Esophagus squamous epithelium (tissue), 5 donors: ENCODE measurements around the gene IQGAP2. TPM values are rescaled to one million over a fixed set of nuclear protein-coding genes. Genes with fewer than 3 reads are reported as not detected.

Source experiments
- DNase-seq: peaks from one replicate; lab custom pipeline; 2025; lab: John Stamatoyannopoulos, UW
- H3K27ac ChIP-seq, 4 donors: fragments of 200-600 bp; sonication (generic); one replicate each; pipeline ENCODE4 v1.5.1; 2016 to 2019; ENCODE audit warnings: mild to moderate bottlenecking in 1 of 4
- H3K27me3 ChIP-seq, 4 donors: fragments of 200-600 bp; sonication (generic); 1 replicate in 3 of 4; 2 replicates in 1 of 4; pipeline versions ENCODE4 v1.5.1 to v1.6.0; 2017 to 2021; ENCODE audit warnings: antibody characterized with exemption in 1 of 4
- H3K36me3 ChIP-seq, 3 donors: fragments of 200-600 bp; sonication (generic); one replicate each; pipeline ENCODE4 v1.5.1; 2016 to 2019
- H3K4me1 ChIP-seq, 3 donors: fragments of 200-600 bp; sonication (generic); one replicate each; pipeline ENCODE4 v1.5.1; 2017 to 2019
- H3K4me3 ChIP-seq, 4 donors: fragments of 200-600 bp; sonication (generic); 1 replicate in 3 of 4; 2 replicates in 1 of 4; pipeline ENCODE4 v1.5.1; 2016 to 2019; ENCODE audit warnings: mild to moderate bottlenecking in 2 of 4, moderate library complexity in 1 of 4
- H3K9me3 ChIP-seq, 3 donors: fragments of 200-600 bp; sonication (generic); one replicate each; pipeline ENCODE4 v1.5.1; 2016 to 2019
- POLR2A ChIP-seq, 4 donors: fragments of 450-650 bp; IDR thresholded peaks; one replicate each; pipeline ENCODE4 v1.6.1; 2017; ENCODE audit warnings: antibody characterized with exemption in 4 of 4, mild to moderate bottlenecking in 4 of 4, moderate library complexity in 3 of 4
- WGBS, 2 donors: methylation state at CpG; one replicate each; pipeline ENCODE4 v1.1.5; 2018; 5-methylcytosine and 5-hydroxymethylcytosine counted together
- intact Hi-C: fragments of 100-400 bp; cut with DNase I; formaldehyde crosslinking; loops from one replicate; pipeline ENCODE4 v1.15.0; 2022
- total RNA-seq, 4 donors: library from RNA; depleted of rRNA; stranded (reverse); fragments of >200 nt; gene quantifications; one replicate each; pipeline ENCODE4 v1.1.0, GENCODE V29; 2016
- TF ChIP-seq, protein P1 (sequence below), 6 experiments: fragments of 450-650 bp in 4 of 6; fragments of 200-600 bp in 2 of 6; sonication (generic) in 2 of 6; IDR thresholded peaks; one replicate each; pipeline ENCODE4 v1.5.1; 2016 to 2019; ENCODE audit warnings: antibody characterized with exemption in 6 of 6, mild to moderate bottlenecking in 4 of 6, moderate library complexity in 4 of 6
- donor health status: DM: yes; HTN: yes; CAD: no.

The IQGAP2 gene, protein sequence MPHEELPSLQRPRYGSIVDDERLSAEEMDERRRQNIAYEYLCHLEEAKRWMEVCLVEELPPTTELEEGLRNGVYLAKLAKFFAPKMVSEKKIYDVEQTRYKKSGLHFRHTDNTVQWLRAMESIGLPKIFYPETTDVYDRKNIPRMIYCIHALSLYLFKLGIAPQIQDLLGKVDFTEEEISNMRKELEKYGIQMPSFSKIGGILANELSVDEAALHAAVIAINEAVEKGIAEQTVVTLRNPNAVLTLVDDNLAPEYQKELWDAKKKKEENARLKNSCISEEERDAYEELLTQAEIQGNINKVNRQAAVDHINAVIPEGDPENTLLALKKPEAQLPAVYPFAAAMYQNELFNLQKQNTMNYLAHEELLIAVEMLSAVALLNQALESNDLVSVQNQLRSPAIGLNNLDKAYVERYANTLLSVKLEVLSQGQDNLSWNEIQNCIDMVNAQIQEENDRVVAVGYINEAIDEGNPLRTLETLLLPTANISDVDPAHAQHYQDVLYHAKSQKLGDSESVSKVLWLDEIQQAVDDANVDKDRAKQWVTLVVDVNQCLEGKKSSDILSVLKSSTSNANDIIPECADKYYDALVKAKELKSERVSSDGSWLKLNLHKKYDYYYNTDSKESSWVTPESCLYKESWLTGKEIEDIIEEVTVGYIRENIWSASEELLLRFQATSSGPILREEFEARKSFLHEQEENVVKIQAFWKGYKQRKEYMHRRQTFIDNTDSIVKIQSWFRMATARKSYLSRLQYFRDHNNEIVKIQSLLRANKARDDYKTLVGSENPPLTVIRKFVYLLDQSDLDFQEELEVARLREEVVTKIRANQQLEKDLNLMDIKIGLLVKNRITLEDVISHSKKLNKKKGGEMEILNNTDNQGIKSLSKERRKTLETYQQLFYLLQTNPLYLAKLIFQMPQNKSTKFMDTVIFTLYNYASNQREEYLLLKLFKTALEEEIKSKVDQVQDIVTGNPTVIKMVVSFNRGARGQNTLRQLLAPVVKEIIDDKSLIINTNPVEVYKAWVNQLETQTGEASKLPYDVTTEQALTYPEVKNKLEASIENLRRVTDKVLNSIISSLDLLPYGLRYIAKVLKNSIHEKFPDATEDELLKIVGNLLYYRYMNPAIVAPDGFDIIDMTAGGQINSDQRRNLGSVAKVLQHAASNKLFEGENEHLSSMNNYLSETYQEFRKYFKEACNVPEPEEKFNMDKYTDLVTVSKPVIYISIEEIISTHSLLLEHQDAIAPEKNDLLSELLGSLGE (N-terminal part only)
- 10 to 100 TPM in 1 of 4 donors, 1 to 10 TPM in 3; 3.0 to 16.6 (median 5.9) TPM for total RNA-seq

DNA sequence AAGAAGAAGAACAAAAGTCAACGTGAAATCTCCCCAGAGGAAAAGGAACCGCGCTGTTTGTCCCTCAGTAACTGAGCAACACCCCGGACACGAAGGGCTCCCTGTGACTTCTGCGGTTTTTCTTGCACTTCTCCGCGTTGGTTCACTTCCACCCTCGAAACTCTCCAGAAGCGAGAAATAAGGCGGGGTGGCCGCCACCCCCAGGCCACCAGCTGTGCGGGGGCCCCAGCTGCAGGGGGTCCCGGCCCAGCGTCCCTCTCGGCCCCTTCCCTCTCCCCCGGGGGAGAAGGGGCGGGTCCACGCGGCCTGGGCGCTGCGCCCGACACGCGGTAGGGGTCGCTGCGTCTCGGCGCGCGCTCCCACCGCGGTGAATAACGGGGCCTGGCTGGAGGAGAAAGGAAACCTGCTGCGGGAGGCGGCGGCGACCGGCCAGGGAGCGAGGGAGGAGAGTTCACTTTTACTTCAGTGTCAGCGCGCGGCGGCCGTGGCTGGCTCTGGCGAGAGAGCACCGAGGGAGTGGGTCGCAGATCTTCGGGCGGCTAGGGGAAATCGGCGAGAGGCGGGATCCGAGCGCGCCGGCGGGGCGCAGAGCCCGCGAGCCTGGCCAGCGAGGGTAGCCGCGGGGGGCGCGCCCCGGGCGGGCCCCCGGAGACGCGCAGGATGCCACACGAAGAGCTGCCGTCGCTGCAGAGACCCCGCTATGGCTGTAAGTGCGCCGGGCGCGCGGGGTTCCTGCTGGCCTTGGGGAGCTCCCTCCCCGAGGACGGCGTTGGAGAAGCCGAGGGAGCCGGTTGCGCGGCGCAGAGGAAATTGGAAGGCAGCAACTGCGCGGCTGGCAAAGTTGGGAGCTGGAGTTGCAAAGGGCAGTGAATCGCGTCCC is at the start of gene IQGAP2:
IQGAP2 (plus strand) TSS at position 400 of the 880 bp plus-strand sequence; CDS start at position 661, 261 bp downstream.
- peak within 1 kb of the TSS; percentile 67 to 79 (median 69) for H3K27ac ChIP-seq
- H3K27me3 ChIP-seq = peaks cover 0 to 40% (median 5%) of the 10 kb centered on the region in 4 donors
- 0% methylated on average over 11 to 15 of the region's 92 CpGs for WGBS, 2 donors
- H3K9me3 ChIP-seq = no peaks in the 10 kb centered on the region
- intact Hi-C loops = loop anchor here (10.0 kb wide), 1 partner anchor 142 kb away; no protein-coding TSS in a partner anchor
- peak within 1 kb of the TSS; percentile 43 to 74 (median 52) for H3K4me3 ChIP-seq
- TF ChIP-seq, protein P1, sequence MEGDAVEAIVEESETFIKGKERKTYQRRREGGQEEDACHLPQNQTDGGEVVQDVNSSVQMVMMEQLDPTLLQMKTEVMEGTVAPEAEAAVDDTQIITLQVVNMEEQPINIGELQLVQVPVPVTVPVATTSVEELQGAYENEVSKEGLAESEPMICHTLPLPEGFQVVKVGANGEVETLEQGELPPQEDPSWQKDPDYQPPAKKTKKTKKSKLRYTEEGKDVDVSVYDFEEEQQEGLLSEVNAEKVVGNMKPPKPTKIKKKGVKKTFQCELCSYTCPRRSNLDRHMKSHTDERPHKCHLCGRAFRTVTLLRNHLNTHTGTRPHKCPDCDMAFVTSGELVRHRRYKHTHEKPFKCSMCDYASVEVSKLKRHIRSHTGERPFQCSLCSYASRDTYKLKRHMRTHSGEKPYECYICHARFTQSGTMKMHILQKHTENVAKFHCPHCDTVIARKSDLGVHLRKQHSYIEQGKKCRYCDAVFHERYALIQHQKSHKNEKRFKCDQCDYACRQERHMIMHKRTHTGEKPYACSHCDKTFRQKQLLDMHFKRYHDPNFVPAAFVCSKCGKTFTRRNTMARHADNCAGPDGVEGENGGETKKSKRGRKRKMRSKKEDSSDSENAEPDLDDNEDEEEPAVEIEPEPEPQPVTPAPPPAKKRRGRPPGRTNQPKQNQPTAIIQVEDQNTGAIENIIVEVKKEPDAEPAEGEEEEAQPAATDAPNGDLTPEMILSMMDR (IDR thresholded peaks at IDR 0.05) = peak; percentile 45 to 73 (median 64)
- TF ChIP-seq POLR2A (IDR thresholded peaks at IDR 0.05) = peak in 1 of 4 donors; percentile 43
- no peaks in the 10 kb centered on the region for H3K36me3 ChIP-seq
- H3K4me1 ChIP-seq = peaks cover 0 to 34% (median 13%) of the 10 kb centered on the region in 3 donors
- peak; percentile 54 for DNase-seq

DNA sequence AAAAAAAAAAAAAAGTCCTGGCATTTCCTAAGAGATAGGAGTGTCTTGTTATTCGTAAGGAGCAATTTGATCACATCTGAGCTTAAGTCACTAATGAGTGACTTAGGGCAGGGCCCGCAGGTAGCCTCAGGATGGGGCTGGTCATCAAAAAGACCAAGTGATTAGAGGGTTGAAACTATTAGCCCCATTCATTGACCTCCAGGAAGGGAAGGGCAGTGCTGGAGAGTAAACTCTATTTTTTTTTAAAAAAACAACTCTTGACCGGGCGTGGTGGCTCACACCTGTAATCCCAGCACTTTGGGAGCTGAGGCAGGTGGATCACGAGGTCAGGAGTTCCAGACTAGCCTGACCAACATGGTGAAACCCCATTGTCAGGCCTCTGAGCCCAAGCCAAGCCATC is 46.2 kb upstream of the IQGAP2 start:
- TF ChIP-seq, protein P1 (IDR thresholded peaks at IDR 0.05) = no peak
- TF ChIP-seq POLR2A (IDR thresholded peaks at IDR 0.05) = no peak
- Histone ChIP-seq H3K27me3 (peaks cover 0 to 3% (median 0%) of the 10 kb centered on the region in 4 donors), H3K27ac (no peak overlapping the region), H3K4me3 (no peak overlapping the region), H3K9me3 (no peaks in the 10 kb centered on the region), H3K4me1 (no peaks in the 10 kb centered on the region), H3K36me3 (no peaks in the 10 kb centered on the region)
- intact Hi-C loops = no loop called here
- WGBS, 2 donors = 71 to 82% methylated on average over 5 of the region's 5 CpGs
- no peak for DNase-seq

DNA sequence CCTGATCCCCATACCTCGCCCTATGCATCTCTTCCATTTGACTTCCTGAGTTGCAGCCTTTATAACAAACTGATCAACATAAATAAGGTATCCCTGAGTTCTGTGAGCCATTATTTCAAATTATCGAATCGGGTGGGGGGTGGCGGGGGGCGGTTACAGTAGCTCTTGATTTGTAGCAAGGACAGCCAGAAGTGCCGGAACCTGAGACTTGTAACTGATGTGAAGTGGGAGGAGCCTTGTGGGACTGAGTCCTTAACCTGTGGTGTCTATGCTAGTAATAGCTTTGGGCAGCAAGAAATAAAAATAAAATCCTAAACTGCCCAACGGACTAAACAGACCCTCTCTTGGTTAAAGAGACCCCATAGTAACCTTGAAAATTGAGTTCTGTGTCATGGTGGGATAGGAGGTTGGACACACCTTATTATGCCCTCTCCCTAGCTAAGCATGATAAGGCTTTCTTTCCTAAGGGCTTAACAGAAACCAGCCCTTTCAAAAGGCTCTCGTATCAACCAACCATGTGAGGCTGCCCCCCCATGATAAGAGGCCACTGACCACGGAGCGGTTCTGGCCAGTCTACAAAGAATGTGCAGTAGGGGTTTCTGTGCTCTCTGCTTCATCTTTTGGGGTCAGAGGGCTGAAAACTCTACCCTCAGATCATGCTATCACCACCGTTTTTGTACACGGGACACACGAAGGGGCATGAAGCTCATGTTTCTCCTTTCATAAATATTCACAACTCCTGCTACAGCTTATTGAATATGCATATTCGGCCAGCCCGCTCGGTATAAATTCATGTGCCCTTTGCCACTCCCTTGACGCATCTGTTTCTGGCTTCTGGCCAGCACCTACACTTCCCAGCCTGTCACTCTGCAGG is 39.5 kb upstream of the IQGAP2 start:
- Histone ChIP-seq H3K4me1 (peaks cover 0 to 12% (median 0%) of the 10 kb centered on the region in 3 donors), H3K27me3 (no peaks in the 10 kb centered on the region), H3K9me3 (no peaks in the 10 kb centered on the region), H3K36me3 (no peaks in the 10 kb centered on the region), H3K4me3 (no peak overlapping the region), H3K27ac (no peak overlapping the region)
- 54 to 62% methylated on average over 17 of the region's 17 CpGs for WGBS, 2 donors
- DNase-seq = no peak
- TF ChIP-seq, protein P1 (IDR thresholded peaks at IDR 0.05) = no peak
- TF ChIP-seq POLR2A (IDR thresholded peaks at IDR 0.05) = no peak
- intact Hi-C loops = no loop called here

DNA sequence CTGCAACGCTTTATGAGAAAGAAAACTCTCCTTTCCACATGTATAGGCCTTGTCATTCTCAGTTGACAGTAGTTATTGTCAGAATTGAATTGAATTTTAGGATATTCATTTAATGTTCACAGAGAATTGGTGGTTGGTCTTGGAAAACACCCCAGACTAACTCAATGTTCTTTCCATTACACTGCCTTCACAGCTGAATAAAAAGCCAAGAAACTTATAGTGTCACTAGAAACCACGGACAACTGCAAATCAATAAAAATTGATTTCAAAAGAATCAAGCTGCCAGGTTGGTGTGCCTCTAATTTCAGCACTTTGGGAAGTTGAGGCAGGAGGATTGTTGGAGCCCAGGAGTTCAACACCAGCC is 38.9 kb upstream of the IQGAP2 start:
- intact Hi-C loops = no loop called here
- Histone ChIP-seq H3K4me1 (peaks cover 0 to 12% (median 0%) of the 10 kb centered on the region in 3 donors), H3K9me3 (no peaks in the 10 kb centered on the region), H3K27me3 (no peaks in the 10 kb centered on the region), H3K27ac (no peak overlapping the region), H3K4me3 (no peak overlapping the region), H3K36me3 (no peaks in the 10 kb centered on the region)
- DNase-seq = no peak
- WGBS, 2 donors = 42 to 67% methylated on average over 2 of the region's 2 CpGs
- TF ChIP-seq, protein P1 (IDR thresholded peaks at IDR 0.05) = no peak
- no peak for TF ChIP-seq POLR2A (IDR thresholded peaks at IDR 0.05)
